ENCODE measurements around the gene SH2D3A. TPM values are rescaled to one million over a fixed set of nuclear protein-coding genes. Genes with fewer than 3 reads are reported as not detected.
"Not testable (repeated sequence)": the region's sequence is repeated elsewhere in the genome, so short reads cannot be mapped to it uniquely, and the experiment has no call there.

Gene SH2D3A
- total RNA-seq, 1 experiment from 2014 or later, result 76.7 TPM

GRCh38 chr19:6753178-6754031 lies 13.8 kb downstream of the SH2D3A start:
- H3K4me3 Mint-ChIP-seq (ENCODE audit: unreplicated experiment), result no peak overlapping the region
- H3K4me1 Mint-ChIP-seq (ENCODE audit: insufficient read depth, unreplicated experiment), result no peaks in the 10 kb centered on the region
- CTCF ChIA-PET, result no interaction called here
- peak; percentile 55 for DNase-seq (ENCODE audit: unreplicated experiment)
- H3K27me3 Mint-ChIP-seq (ENCODE audit: insufficient read depth, unreplicated experiment), result no peaks in the 10 kb centered on the region
- no peaks in the 10 kb centered on the region for H3K9me3 Mint-ChIP-seq (ENCODE audit: unreplicated experiment)
- no peak overlapping the region for H3K27ac Mint-ChIP-seq (ENCODE audit: low read depth, unreplicated experiment)
- BruUV-seq (replicated peaks), result no TSS peak
- no peak for TF ChIP-seq CTCF (IDR thresholded peaks at IDR 0.05; ENCODE audit: unreplicated experiment)
- H3K36me3 Mint-ChIP-seq (ENCODE audit: insufficient read depth, unreplicated experiment), result peaks cover 79% of the 10 kb centered on the region
- intact Hi-C loops (cut with micrococcal nuclease), result no loop called here
- POLR2A ChIA-PET, result interaction anchor here (0.8 kb wide), 1 partner anchor 106 kb away, joined by 3 read pairs; no protein-coding TSS in a partner anchor

- Mint-ChIP-seq H3K36me3 (ENCODE audit: insufficient read depth, unreplicated experiment) (peaks cover 79% of the 10 kb centered on the region), H3K4me1 (ENCODE audit: insufficient read depth, unreplicated experiment) (no peaks in the 10 kb centered on the region), H3K27ac (ENCODE audit: low read depth, unreplicated experiment) (no peak overlapping the region), H3K9me3 (ENCODE audit: unreplicated experiment) (no peaks in the 10 kb centered on the region), H3K27me3 (ENCODE audit: insufficient read depth, unreplicated experiment) (no peaks in the 10 kb centered on the region), H3K4me3 (ENCODE audit: unreplicated experiment) (no peak overlapping the region)
- BruUV-seq (replicated peaks), result no TSS peak
- ChIA-PET POLR2A (interaction anchor here (0.8 kb wide), 1 partner anchor 107 kb away, joined by 3 read pairs; no protein-coding TSS in a partner anchor), CTCF (no interaction called here)
- no peak for TF ChIP-seq CTCF (IDR thresholded peaks at IDR 0.05; ENCODE audit: unreplicated experiment)
- intact Hi-C loops (cut with micrococcal nuclease), result no loop called here
- DNase-seq (ENCODE audit: unreplicated experiment), result no peak
Observed at GRCh38 chr19:6752256-6753177, 14.7 kb downstream of the SH2D3A start.

- Mint-ChIP-seq H3K27me3 (ENCODE audit: insufficient read depth, unreplicated experiment) (no peaks in the 10 kb centered on the region), H3K4me3 (ENCODE audit: unreplicated experiment) (no peak overlapping the region), H3K36me3 (ENCODE audit: insufficient read depth, unreplicated experiment) (peaks cover 92% of the 10 kb centered on the region), H3K9me3 (ENCODE audit: unreplicated experiment) (no peaks in the 10 kb centered on the region), H3K4me1 (ENCODE audit: insufficient read depth, unreplicated experiment) (no peaks in the 10 kb centered on the region), H3K27ac (ENCODE audit: low read depth, unreplicated experiment) (no peak overlapping the region)
- DNase-seq (ENCODE audit: unreplicated experiment), result no peak
- no peak for TF ChIP-seq CTCF (IDR thresholded peaks at IDR 0.05; ENCODE audit: unreplicated experiment)
- ChIA-PET POLR2A (no interaction called here), CTCF (no interaction called here)
- TSS peak; percentile 76 for BruUV-seq (replicated peaks)
- intact Hi-C loops (cut with micrococcal nuclease), result no loop called here
Observed at GRCh38 chr19:6751189-6751588, 16.0 kb downstream of the SH2D3A start.

- BruUV-seq (replicated peaks), result no TSS peak
- POLR2A ChIA-PET, result interaction anchor here (1.4 kb wide), 1 partner anchor 16 kb away, joined by 3 read pairs; no protein-coding TSS in a partner anchor
- intact Hi-C loops (cut with micrococcal nuclease), result no loop called here
- Mint-ChIP-seq H3K36me3 (ENCODE audit: insufficient read depth, unreplicated experiment) (peaks cover 98% of the 10 kb centered on the region), H3K27ac (ENCODE audit: low read depth, unreplicated experiment) (peak overlapping the region; percentile 71), H3K4me1 (ENCODE audit: insufficient read depth, unreplicated experiment) (peaks cover 7% of the 10 kb centered on the region), H3K4me3 (ENCODE audit: unreplicated experiment) (no peak overlapping the region), H3K27me3 (ENCODE audit: insufficient read depth, unreplicated experiment) (no peaks in the 10 kb centered on the region), H3K9me3 (ENCODE audit: unreplicated experiment) (no peaks in the 10 kb centered on the region)
- DNase-seq (ENCODE audit: unreplicated experiment), result no peak
- TF ChIP-seq CTCF (IDR thresholded peaks at IDR 0.05; ENCODE audit: unreplicated experiment), result no peak
- CTCF ChIA-PET, result no interaction called here
Observed at GRCh38 chr19:6750062-6750461, 17.2 kb downstream of the SH2D3A start.

GRCh38 chr19:6748543-6748942 lies 18.7 kb downstream of the SH2D3A start:
- Mint-ChIP-seq H3K36me3 (ENCODE audit: insufficient read depth, unreplicated experiment) (peaks cover 98% of the 10 kb centered on the region), H3K4me1 (ENCODE audit: insufficient read depth, unreplicated experiment) (peaks cover 19% of the 10 kb centered on the region)
- BruUV-seq (replicated peaks); intact Hi-C loops (cut with micrococcal nuclease); DNase-seq (ENCODE audit: unreplicated experiment); H3K9me3 Mint-ChIP-seq (ENCODE audit: unreplicated experiment); H3K27ac Mint-ChIP-seq (ENCODE audit: low read depth, unreplicated experiment); H3K27me3 Mint-ChIP-seq (ENCODE audit: insufficient read depth, unreplicated experiment); H3K4me3 Mint-ChIP-seq (ENCODE audit: unreplicated experiment): not testable (repeated sequence)
- ChIA-PET CTCF (interaction anchor here (0.6 to 0.9 kb wide), 2 partner anchors 115 to 932 kb away, joined by 3 read pairs; partner anchors contain the start of gene TRAPPC5), POLR2A (interaction anchor here (0.8 to 0.9 kb wide), 4 partner anchors 8 to 115 kb away, joined by 3 to 7 read pairs (median 6); partner anchors contain the start of gene TRIP10)
